ENCODE data around the gene ZNF746. TPM values are rescaled to one million over a fixed set of nuclear protein-coding genes. Genes with fewer than 3 reads are reported as not detected.

Gene ZNF746
- total RNA-seq, 1 experiment from 2014 or later = 22.2 TPM

GRCh38 chr7:149525280-149525679 lies 27.7 kb upstream of the ZNF746 start:
- no peak for DNase-seq (ENCODE audit: low read depth, low spot score)
- no peaks in the 10 kb centered on the region for H3K36me3 ChIP-seq (ENCODE audit: control insufficient read depth, insufficient read depth, low read length)
- H3K4me1 ChIP-seq (ENCODE audit: control insufficient read depth, insufficient read depth, low read length) = no peaks in the 10 kb centered on the region
- in situ Hi-C loops (cut with HindIII; ENCODE audit: low pct_unique_long_range_greater_than_20kb, low sequenced_read_pairs) = no loop called here
- no peak for ATAC-seq
- no TSS peak for BruUV-seq (replicated peaks)
- H3K4me3 ChIP-seq (ENCODE audit: low read depth in 2 of 2, low read length in 2 of 2) = no peak overlapping the region
- peaks cover 26% of the 10 kb centered on the region for H3K9me3 ChIP-seq (ENCODE audit: control insufficient read depth, insufficient read depth, low read depth, low read length)
- intact Hi-C loops (cut with micrococcal nuclease; ENCODE audit: unreplicated experiment) = no loop called here
- no peak for TF ChIP-seq POLR2AphosphoS5 (IDR thresholded peaks at IDR 0.05; ENCODE audit: low read depth, low read length)
- no peak overlapping the region for H3K27ac ChIP-seq (ENCODE audit: low read length)
- ChIA-PET CTCF (no interaction called here), POLR2A (no interaction called here)
- no peaks in the 10 kb centered on the region for H3K27me3 ChIP-seq (ENCODE audit: control insufficient read depth, insufficient read depth, low read length)

GRCh38 chr7:149524394-149524793 lies 26.8 kb upstream of the ZNF746 start:
- POLR2A ChIA-PET = no interaction called here
- intact Hi-C loops (cut with micrococcal nuclease; ENCODE audit: unreplicated experiment) = no loop called here
- Histone ChIP-seq H3K4me3 (ENCODE audit: low read depth in 2 of 2, low read length in 2 of 2) (no peak overlapping the region), H3K27ac (ENCODE audit: low read length) (no peak overlapping the region), H3K27me3 (ENCODE audit: control insufficient read depth, insufficient read depth, low read length) (no peaks in the 10 kb centered on the region), H3K9me3 (ENCODE audit: control insufficient read depth, insufficient read depth, low read depth, low read length) (peaks cover 17% of the 10 kb centered on the region), H3K36me3 (ENCODE audit: control insufficient read depth, insufficient read depth, low read length) (no peaks in the 10 kb centered on the region), H3K4me1 (ENCODE audit: control insufficient read depth, insufficient read depth, low read length) (no peaks in the 10 kb centered on the region)
- no peak for TF ChIP-seq POLR2AphosphoS5 (IDR thresholded peaks at IDR 0.05; ENCODE audit: low read depth, low read length)
- no peak for TF ChIP-seq CTCF (IDR thresholded peaks at IDR 0.05)
- TF ChIP-seq REST (IDR thresholded peaks at IDR 0.05; ENCODE audit: insufficient read depth in 1 of 2, low read depth in 2 of 2, low read length in 1 of 2) = no peak
- no peak for DNase-seq (ENCODE audit: low read depth, low spot score)
- CTCF ChIA-PET = no interaction called here
- ATAC-seq = no peak
- BruUV-seq (replicated peaks) = no TSS peak
- in situ Hi-C loops (cut with HindIII; ENCODE audit: low pct_unique_long_range_greater_than_20kb, low sequenced_read_pairs) = no loop called here

- TF ChIP-seq SIN3A (IDR thresholded peaks at IDR 0.05; ENCODE audit: borderline replicate concordance, insufficient read depth, low read depth, low read length) (no peak), REST (IDR thresholded peaks at IDR 0.05; ENCODE audit: insufficient read depth in 1 of 2, low read depth in 2 of 2, low read length in 1 of 2) (no peak), POLR2AphosphoS5 (IDR thresholded peaks at IDR 0.05; ENCODE audit: low read depth, low read length) (no peak), CTCF (IDR thresholded peaks at IDR 0.05) (no peak), TCF7L2 (IDR thresholded peaks at IDR 0.05; ENCODE audit: low read depth, low read length) (no peak)
Observed at GRCh38 chr7:149510248-149510647, 12.6 kb upstream of the ZNF746 start.

More at GRCh38 chr7:149510248-149510647, 12.6 kb upstream of the ZNF746 start:
- no TSS peak for BruUV-seq (replicated peaks)
- ChIA-PET POLR2A (no interaction called here), CTCF (no interaction called here)
- Histone ChIP-seq H3K4me3 (ENCODE audit: low read depth in 2 of 2, low read length in 2 of 2) (no peak overlapping the region), H3K9me3 (ENCODE audit: control insufficient read depth, insufficient read depth, low read depth, low read length) (peaks cover 10% of the 10 kb centered on the region; the same call in 1 of the 2 replicates), H3K27me3 (ENCODE audit: control insufficient read depth, insufficient read depth, low read length) (no peaks in the 10 kb centered on the region), H3K4me1 (ENCODE audit: control insufficient read depth, insufficient read depth, low read length) (no peaks in the 10 kb centered on the region), H3K36me3 (ENCODE audit: control insufficient read depth, insufficient read depth, low read length) (no peaks in the 10 kb centered on the region), H3K27ac (ENCODE audit: low read length) (no peak overlapping the region)
- intact Hi-C loops (cut with micrococcal nuclease; ENCODE audit: unreplicated experiment) (no loop called here), in situ Hi-C loops (cut with HindIII; ENCODE audit: low pct_unique_long_range_greater_than_20kb, low sequenced_read_pairs) (no loop called here)
- no peak for DNase-seq (ENCODE audit: low read depth, low spot score)
- no peak for ATAC-seq
